Endothelial cell of umbilical vein (primary cell): ENCODE measurements around the gene UQCRC1. TPM values are rescaled to one million over a fixed set of nuclear protein-coding genes. Genes with fewer than 3 reads are reported as not detected.

Source experiments
- BruUV-seq: library from RNA; stranded (reverse); fragments of 400-500 nt; replicated peaks from 2 replicates; lab custom pipeline; 2021; lab: Mats Ljungman, UMichigan
- CTCF ChIA-PET: fragments of 300-600, 350-600 bp; sonication (Branson Sonifier 250); formaldehyde crosslinking; loops from one replicate; lab custom pipeline; 2021; ENCODE audit warnings: antibody characterized with exemption, inconsistent platforms; lab: Charles Lee
- POLR2A ChIA-PET: fragments of 300-600, 350-600 bp; sonication (Branson Sonifier 250); formaldehyde crosslinking; loops from one replicate; lab custom pipeline; 2021; ENCODE audit warnings: antibody characterized with exemption, inconsistent platforms; lab: Charles Lee
- DNase-seq: peaks from one replicate; pipeline ENCODE4 v3.0.0-alpha.2; 2011; ENCODE audit warnings: low read depth, low spot score
- FAIRE-seq: peaks from 2 replicates; lab custom pipeline; 2011; peaks lifted over from hg19 to GRCh38; lab: Jason Lieb, UNC
- H2AFZ ChIP-seq: 2 replicates; pipeline ENCODE4 v1.6.0; 2012; ENCODE audit warnings: low read depth, low read length, control low read depth, inconsistent platforms
- H3K27ac ChIP-seq: 2 replicates; pipeline ENCODE4 v1.5.1; 2011; ENCODE audit warnings: low read depth, mild to moderate bottlenecking, control low read depth, low read length, moderate library complexity; ENCODE audit not compliant: insufficient read depth
- H3K27me3 ChIP-seq, 2 experiments: 2 replicates each; pipeline versions ENCODE4 v1.6.0 to v1.6.1; 2011; ENCODE audit warnings: low read length in 2 of 2, mixed read lengths in 1 of 2; ENCODE audit not compliant: control insufficient read depth in 2 of 2, insufficient read depth in 2 of 2
- H3K36me3 ChIP-seq, 2 experiments: 2 replicates in 1 of 2; 3 replicates in 1 of 2; pipeline ENCODE4 v1.5.1; 2011; ENCODE audit warnings: low read length in 2 of 2, mild to moderate bottlenecking in 1 of 2, moderate library complexity in 1 of 2; ENCODE audit not compliant: control insufficient read depth in 2 of 2, insufficient read depth in 2 of 2; ENCODE audit errors: extremely low read depth in 1 of 2
- H3K4me1 ChIP-seq: 3 replicates; pipeline ENCODE4 v1.5.1; 2011; ENCODE audit warnings: mild to moderate bottlenecking, low read length; ENCODE audit not compliant: control insufficient read depth, insufficient read depth; ENCODE audit errors: extremely low read depth
- H3K4me2 ChIP-seq: 2 replicates; pipeline ENCODE4 v1.6.1; 2011; ENCODE audit warnings: low read length, control low read depth, mixed read lengths; ENCODE audit not compliant: insufficient read depth
- H3K4me3 ChIP-seq, 3 experiments: fragments of 200-600 bp in 1 of 3; sonication (generic), shearing (Covaris generic) in 1 of 3; replicated peaks in 1 of 3; 2 replicates each; pipeline ENCODE4 v1.5.1; 2011 to 2016; ENCODE audit warnings: control low read depth in 3 of 3, low read length in 3 of 3, mild to moderate bottlenecking in 2 of 3, inconsistent platforms in 1 of 3, low read depth in 1 of 3, moderate library complexity in 1 of 3; ENCODE audit not compliant: insufficient read depth in 1 of 3
- H3K79me2 ChIP-seq: 2 replicates; pipeline ENCODE4 v1.6.0; 2012; ENCODE audit warnings: low read length, inconsistent platforms; ENCODE audit not compliant: control insufficient read depth, insufficient read depth
- H3K9ac ChIP-seq: replicated peaks from 2 replicates; pipeline ENCODE3; 2011; ENCODE audit warnings: low read length, control low read depth; ENCODE audit not compliant: insufficient read depth; ENCODE audit errors: extremely low read depth
- H3K9me1 ChIP-seq: replicated peaks from 3 replicates; pipeline ENCODE4 v1.6.0; 2011; ENCODE audit warnings: mild to moderate bottlenecking, low read length; ENCODE audit not compliant: control insufficient read depth, insufficient read depth; ENCODE audit errors: extremely low read depth
- H3K9me3 ChIP-seq: replicated peaks from 2 replicates; pipeline ENCODE4 v1.5.1; 2012; ENCODE audit warnings: low read length, inconsistent platforms; ENCODE audit not compliant: control insufficient read depth, insufficient read depth
- H4K20me1 ChIP-seq: replicated peaks from 2 replicates; pipeline ENCODE3; 2011; ENCODE audit warnings: mild to moderate bottlenecking, low read length; ENCODE audit not compliant: control insufficient read depth, insufficient read depth; ENCODE audit errors: extremely low read depth
- CTCF ChIP-seq, 2 donors: IDR thresholded peaks; 1 replicate in 1 of 2; 2 replicates in 1 of 2; pipeline ENCODE4 v1.5.1; 2011; ENCODE audit warnings: low read length in 2 of 2, mild to moderate bottlenecking in 2 of 2, moderate library complexity in 2 of 2, control low read depth in 1 of 2, inconsistent platforms in 1 of 2, low read depth in 1 of 2; ENCODE audit not compliant: insufficient read depth in 1 of 2; ENCODE audit errors: extremely low read depth in 1 of 2
- EZH2 ChIP-seq: IDR thresholded peaks from 2 replicates; pipeline ENCODE4 v1.6.1; 2012; ENCODE audit warnings: borderline replicate concordance, low read depth, mild to moderate bottlenecking, moderate library complexity, low read length, inconsistent platforms; ENCODE audit not compliant: severe bottlenecking
- FOS ChIP-seq: IDR thresholded peaks from 2 replicates; pipeline ENCODE4 v1.6.1; 2011; ENCODE audit warnings: mild to moderate bottlenecking, low read length, moderate library complexity, borderline replicate concordance; ENCODE audit not compliant: insufficient read depth
- GATA2 ChIP-seq: IDR thresholded peaks from 2 replicates; pipeline ENCODE4 v1.7.0; 2011; ENCODE audit warnings: low read depth, mild to moderate bottlenecking, moderate library complexity, mixed read lengths, low read length; ENCODE audit not compliant: insufficient read length, insufficient read depth
- JUN ChIP-seq: IDR thresholded peaks from 2 replicates; pipeline ENCODE4 v1.6.1; 2011; ENCODE audit warnings: borderline replicate concordance, low read depth; ENCODE audit not compliant: insufficient read length, insufficient read depth
- MYC ChIP-seq: IDR thresholded peaks from one replicate; pipeline ENCODE4 v1.6.1; 2011; ENCODE audit warnings: mild to moderate bottlenecking, low read depth, low read length
- POLR2A ChIP-seq: IDR thresholded peaks from 2 replicates; pipeline ENCODE4 v1.6.1; 2012; ENCODE audit warnings: low read depth, mild to moderate bottlenecking, control low read depth, low read length
- POLR2AphosphoS5 ChIP-seq: IDR thresholded peaks from 2 replicates; pipeline ENCODE4 v1.6.1; 2012; ENCODE audit warnings: low read depth, mild to moderate bottlenecking, control low read depth, low read length, moderate library complexity; ENCODE audit not compliant: insufficient read depth
- dilution Hi-C: fragments of 300-500 bp; cut with MboI; formaldehyde crosslinking; loops from one replicate; pipeline ENCODE4 v1.15.0; 2019; ENCODE audit warnings: low sequenced_read_pairs; ENCODE audit not compliant: extremely low pct_ligation_motif_present
- intact Hi-C: fragments of 100-400 bp; cut with micrococcal nuclease; formaldehyde crosslinking; loops from one replicate; pipeline ENCODE4 v1.10.0; 2022
- polyA plus RNA-seq, 4 experiments: library from polyadenylated mRNA; depleted of rRNA in 3 of 4; stranded (reverse) in 3 of 4; unstranded in 1 of 4; fragments of >200 nt; gene quantifications; 2 replicates each; pipeline versions ENCODE4 v1.2.1 to v1.2.3, GENCODE V29; 2011 to 2012; ENCODE audit warnings: missing spikeins in 1 of 4
- total RNA-seq: library from RNA; stranded (reverse); gene quantifications from 2 replicates; pipeline ENCODE4 v1.2.3, GENCODE V29; 2021
- TF ChIP-seq, protein P1 (sequence below): IDR thresholded peaks from 2 replicates; pipeline ENCODE4 v1.6.1; 2011; ENCODE audit not compliant: insufficient read depth, insufficient read length

Gene UQCRC1
- total and polyA plus RNA-seq, 2 donors (not counting 3 experiments of a cell fraction or from before 2014, with no cell fraction given) = 184 to 427 TPM

DNA sequence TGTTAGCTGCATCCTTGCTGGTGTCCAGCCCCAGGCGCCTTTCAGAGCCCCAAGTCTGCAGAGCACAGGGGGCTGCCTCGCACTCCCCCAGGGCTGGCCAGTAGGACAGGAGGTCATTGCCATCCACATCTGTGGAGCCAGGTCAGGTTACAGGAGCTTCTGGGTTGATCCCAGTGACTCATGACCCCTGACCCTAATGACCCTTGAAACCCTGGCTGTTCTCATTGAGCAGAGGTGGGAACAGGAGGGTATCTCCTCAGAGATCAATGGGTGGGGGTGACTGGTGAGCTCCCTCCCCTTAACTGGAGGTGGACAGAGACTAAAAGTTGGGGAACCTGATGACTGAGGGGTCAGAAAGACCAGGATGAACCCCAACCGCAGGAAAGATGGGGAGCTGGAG, 31.9 kb upstream of the UQCRC1 start:
- Histone ChIP-seq H3K36me3 (no peaks in the 10 kb centered on the region), H3K4me2 (no peak overlapping the region), H3K4me3 (no peak overlapping the region), H3K9me3 (no peaks in the 10 kb centered on the region), H3K9me1 (no peaks in the 10 kb centered on the region), H3K9ac (no peak overlapping the region), H3K27me3 (no peaks in the 10 kb centered on the region), H4K20me1 (no peaks in the 10 kb centered on the region), H3K79me2 (no peaks in the 10 kb centered on the region), H3K27ac (no peak overlapping the region), H2AFZ (no peak overlapping the region), H3K4me1 (peaks cover 5% of the 10 kb centered on the region)
- CTCF ChIA-PET = no interaction called here
- intact Hi-C loops = no loop called here
- no peak for TF ChIP-seq JUN
- no peak for TF ChIP-seq MYC
- dilution Hi-C loops = no loop called here
- no TSS peak for BruUV-seq
- FAIRE-seq (no peak), DNase-seq (no peak)
- POLR2A ChIA-PET = no interaction called here

- no peak overlapping the region for H3K27ac ChIP-seq
- no peak overlapping the region for H3K9ac ChIP-seq
- ChIA-PET CTCF (no interaction called here), POLR2A (no interaction called here)
- dilution Hi-C loops = no loop called here
- no peaks in the 10 kb centered on the region for H3K79me2 ChIP-seq
- no peaks in the 10 kb centered on the region for H3K9me1 ChIP-seq
- intact Hi-C loops = no loop called here
- H3K36me3 ChIP-seq = no peaks in the 10 kb centered on the region
- H3K4me2 ChIP-seq = no peak overlapping the region
- peaks cover 14% of the 10 kb centered on the region for H3K4me1 ChIP-seq
- H4K20me1 ChIP-seq = no peaks in the 10 kb centered on the region
- no peaks in the 10 kb centered on the region for H3K27me3 ChIP-seq
- TF ChIP-seq MYC = no peak
- no peak for TF ChIP-seq EZH2
- no peak for TF ChIP-seq POLR2A
- TF ChIP-seq GATA2 = no peak
- TF ChIP-seq, protein P1, sequence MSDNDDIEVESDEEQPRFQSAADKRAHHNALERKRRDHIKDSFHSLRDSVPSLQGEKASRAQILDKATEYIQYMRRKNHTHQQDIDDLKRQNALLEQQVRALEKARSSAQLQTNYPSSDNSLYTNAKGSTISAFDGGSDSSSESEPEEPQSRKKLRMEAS = no peak
- no peak for TF ChIP-seq CTCF (IDR thresholded peaks at IDR 0.05; ENCODE audit: extremely low read depth in 1 of 2, insufficient read depth in 1 of 2, low read depth in 1 of 2, low read length in 2 of 2)
- TF ChIP-seq JUN = no peak
- TF ChIP-seq FOS = no peak
- no peak for TF ChIP-seq POLR2AphosphoS5
- H2AFZ ChIP-seq = no peak overlapping the region
- no peaks in the 10 kb centered on the region for H3K9me3 ChIP-seq
- BruUV-seq = no TSS peak
- DNase-seq (no peak), FAIRE-seq (no peak)
- no peak overlapping the region for H3K4me3 ChIP-seq
Observed at GRCh38 chr3:48639944-48640606, 30.6 kb upstream of the UQCRC1 start.
